Epidermal melanocyte (primary cell): ENCODE measurements around the gene SLIT3.

Experiments
- DNase-seq: peaks from one replicate; pipeline ENCODE4 v3.0.0; 2011; ENCODE audit warnings: low spot score; ENCODE audit not compliant: insufficient read length

SLIT3 gene

GRCh38 chr5:168779333-168779732, 521.6 kb downstream of the SLIT3 start:
- no peak for DNase-seq

DNA sequence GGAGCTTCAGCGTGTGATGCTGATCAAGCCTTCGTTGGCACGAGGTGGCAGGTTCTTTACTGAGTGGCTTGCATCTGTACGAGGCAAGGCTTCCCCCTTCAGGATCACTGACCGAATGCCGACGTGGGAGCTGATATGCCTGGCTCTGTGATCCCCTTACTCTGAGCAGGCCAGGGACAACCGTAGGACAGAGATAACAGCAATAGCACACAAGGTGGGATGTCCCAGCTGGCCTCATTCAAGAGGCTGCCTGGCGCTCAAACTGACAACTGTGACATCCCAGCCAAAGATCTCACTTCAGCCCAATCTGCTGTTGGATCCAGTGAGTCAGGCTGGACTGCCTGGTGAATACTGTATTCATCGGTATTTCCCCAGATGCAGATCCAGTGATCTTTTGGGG, 522.4 kb downstream of the SLIT3 start:
- no peak for DNase-seq

- DNase-seq = no peak
Observed at GRCh38 chr5:168777651-168778050, 523.3 kb downstream of the SLIT3 start.

DNA sequence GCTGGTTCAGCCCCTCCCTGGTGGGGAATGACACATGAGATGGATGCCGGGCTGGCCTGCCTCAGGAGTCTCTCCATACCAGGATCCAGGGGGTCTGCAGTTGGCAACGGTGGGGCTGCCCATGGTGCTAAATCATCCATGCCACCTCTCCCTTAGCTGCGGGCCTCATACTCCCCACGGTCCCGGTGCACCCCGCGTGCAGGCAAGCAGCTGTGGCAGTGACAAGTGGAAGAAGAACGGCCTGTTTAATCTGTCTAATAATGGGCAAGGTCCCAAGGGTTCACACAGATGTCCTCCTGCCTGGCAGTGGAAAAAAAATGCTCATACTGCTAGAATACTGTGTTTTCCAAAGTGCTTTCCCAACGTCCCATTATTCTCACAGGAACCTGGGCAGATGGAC, 524.9 kb downstream of the SLIT3 start:
- no peak for DNase-seq

- no peak for DNase-seq
Observed at GRCh38 chr5:168773226-168773625, 527.7 kb downstream of the SLIT3 start.

DNA sequence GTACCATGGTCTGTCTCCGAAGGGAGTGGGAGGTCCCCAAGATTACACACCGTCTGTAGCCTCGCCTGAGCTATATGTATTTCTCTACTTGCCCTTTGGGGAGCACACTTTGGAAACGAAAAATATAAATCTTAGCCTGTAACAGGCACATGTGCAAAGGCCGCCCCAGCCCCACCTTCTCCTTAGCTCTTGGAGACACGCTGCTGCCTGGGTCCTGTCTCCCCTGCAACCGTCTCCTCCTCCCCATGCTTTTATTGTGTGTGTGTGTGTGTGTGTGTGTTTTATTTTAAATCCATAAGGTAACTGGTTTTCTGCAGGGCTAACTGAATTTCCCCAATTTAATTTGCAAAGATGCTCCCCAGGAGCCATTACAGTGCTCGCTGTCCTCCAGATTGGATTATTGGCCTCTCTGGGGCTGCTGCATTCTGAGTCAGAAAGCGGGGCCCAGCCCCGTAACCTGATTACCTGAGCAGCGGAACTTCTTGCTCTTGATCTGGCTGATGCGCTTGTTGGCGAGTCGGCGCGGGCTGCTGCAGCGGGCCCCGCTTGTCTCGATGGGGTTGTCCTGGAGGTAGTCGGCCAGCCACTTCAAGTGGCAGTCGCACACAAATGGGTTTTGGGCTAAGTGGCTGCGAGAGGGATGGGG, 528.5 kb downstream of the SLIT3 start:
- DNase-seq = no peak

- no peak for DNase-seq
Observed at GRCh38 chr5:168771678-168772077, 529.3 kb downstream of the SLIT3 start.

- DNase-seq = no peak
Observed at GRCh38 chr5:168770996-168771395, 529.9 kb downstream of the SLIT3 start.

DNA sequence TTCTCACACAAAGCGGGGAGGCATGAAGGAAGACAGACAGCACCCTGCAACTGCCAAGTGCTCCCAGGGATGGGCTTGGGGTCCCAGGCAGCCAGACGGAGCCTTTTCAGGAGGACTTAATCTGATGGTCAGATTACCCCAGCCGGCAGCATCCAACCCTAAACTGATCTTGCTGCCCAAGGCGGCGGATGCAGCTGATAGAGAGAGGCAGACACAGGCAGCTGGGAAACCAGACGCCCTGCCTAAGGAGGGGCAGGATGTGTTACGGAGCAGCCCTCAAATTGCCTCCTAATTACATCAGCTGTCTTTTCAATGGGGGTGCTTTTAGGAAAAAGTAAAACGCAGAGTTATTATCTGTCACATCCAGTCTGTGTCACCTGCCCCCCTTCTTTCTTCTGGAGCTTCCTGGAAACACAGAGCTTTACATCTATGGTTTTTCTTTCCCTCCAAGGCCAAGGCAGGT, 530.9 kb downstream of the SLIT3 start:
- no peak for DNase-seq

- DNase-seq = no peak
Observed at GRCh38 chr5:168768172-168768571, 532.8 kb downstream of the SLIT3 start.

GRCh38 chr5:168766426-168766700, 534.6 kb downstream of the SLIT3 start:
- no peak for DNase-seq

DNA sequence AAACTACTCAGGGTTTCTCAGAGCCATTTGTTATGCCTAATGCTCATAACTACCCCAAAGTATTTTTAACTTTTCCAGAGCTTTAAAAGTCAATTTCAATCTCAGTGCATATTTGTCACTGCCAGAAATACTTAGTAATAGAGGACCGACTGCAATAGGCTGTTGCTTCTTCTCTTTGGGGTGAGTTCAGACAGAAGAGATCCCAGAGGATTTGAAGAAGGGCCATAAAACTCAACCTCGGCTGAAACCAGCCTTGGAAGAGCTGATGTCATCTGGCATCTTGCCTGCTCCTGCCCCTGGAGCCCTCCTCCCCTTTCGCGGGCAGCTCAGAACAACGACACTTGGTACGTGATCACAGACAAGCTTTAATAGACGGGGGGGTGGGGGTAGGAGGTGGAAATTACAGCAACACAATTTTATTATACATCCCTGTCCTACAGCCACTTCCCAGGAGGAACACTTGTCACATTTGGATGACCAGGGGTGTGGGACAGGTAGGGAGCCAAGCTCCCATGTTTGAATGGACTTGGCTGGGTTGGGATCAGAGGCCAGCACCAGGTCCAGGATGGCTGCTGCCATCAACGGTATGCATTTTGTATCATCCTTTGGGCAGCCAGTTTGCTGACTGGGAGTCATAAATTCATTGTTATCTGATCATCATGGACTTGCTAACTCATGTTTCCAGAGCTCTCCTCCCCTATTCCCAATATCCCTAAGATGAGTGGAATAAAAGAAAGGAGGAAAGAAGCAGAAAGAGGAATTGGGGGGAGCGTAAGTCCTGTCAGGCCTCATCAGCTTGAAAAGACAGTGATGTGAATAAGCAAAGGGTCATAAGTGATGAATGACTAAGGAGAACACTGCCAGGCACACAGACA, 535.2 kb downstream of the SLIT3 start:
- no peak for DNase-seq

DNA sequence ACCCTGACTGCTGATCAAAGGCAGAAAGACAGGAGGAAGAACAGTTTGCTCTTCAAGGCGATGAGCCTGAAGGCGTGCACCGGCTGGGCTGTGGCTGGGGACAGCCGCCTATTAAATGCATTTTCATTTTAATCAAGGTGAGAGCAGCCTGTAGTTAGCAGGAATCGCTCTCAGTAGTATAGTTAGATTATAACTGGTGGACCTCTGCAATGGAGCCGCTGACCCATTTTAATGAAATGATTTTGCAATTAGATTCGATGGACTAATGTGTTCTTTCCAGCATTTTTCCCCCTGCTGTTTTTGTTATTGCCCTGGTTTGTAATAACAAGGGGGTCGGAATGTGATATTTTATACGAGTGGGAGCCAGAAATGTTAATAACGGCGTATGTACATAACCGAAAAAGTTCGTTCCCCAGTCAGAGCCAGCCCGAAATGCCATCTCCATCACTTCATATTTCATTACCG, 535.8 kb downstream of the SLIT3 start:
- DNase-seq = no peak

DNA sequence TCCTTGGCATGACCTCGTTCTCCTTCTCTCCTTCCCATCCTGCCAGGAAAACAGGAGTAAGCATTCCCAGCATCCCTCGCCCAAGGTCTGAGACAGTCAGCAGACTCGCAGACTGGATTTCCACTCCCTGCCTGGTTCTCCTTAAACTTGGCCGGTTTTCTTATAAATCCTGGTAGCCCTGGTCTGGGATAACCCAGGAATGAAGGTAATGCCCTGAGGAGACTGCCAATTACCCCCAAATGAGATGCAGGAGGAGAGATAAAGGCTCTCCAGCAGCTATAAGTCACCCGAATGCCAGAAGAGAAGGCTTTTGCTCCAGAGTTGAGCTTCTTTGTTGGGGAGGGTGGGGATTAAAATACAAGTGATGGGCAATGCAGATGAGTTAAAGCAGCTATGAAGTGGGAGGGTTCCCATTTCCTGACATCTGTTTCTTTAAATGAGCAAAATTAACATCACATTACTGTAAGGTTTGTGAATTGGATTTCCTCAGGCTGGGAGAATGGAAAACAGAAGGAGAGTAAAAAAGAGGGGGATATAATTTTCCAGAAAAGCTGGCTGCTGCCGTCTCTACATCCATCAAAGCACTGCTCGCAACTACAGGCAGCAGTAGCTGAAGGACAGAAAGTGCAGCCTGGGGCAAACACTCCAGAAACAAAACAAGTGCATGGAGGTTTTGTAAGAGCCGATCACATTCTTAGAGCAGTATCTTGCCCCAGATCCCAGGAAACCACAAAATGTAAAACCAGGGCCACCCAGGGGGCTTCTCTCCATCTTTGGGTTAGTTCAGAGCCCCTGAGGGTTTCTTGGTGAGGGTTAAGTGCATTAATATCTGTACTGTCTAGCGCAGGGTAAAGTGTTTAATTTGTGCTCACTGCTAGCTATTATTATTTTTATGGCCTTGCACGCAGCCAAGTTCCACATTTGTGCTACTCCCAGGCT, 544.2 kb downstream of the SLIT3 start:
- no peak for DNase-seq

DNA sequence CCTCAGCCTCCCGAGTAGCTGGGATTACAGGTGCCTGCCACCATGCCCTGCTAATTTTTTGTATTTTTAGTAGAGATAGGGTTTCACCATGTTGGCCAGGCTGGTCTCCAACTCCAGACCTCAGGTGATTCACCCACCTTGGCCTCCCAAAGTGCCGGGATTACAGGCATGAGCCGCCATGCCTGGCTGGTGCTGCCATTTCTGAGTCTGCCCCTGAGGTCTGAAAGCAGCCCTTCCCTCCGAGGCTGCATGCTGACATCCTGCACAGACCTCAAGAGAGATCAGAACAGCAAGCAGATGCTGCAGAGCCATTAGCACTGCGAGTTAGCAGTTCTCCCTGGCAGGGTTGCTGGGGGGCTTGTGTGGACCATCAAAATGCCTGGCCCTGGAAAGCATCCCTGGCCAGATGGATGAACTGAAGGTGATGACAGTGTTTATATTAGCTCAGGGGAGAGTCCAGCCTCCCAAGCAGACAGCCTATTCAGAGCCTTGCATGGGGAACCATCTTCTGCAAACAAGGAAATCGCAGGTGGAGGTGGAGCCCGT, 545.3 kb downstream of the SLIT3 start:
- DNase-seq = no peak

DNA sequence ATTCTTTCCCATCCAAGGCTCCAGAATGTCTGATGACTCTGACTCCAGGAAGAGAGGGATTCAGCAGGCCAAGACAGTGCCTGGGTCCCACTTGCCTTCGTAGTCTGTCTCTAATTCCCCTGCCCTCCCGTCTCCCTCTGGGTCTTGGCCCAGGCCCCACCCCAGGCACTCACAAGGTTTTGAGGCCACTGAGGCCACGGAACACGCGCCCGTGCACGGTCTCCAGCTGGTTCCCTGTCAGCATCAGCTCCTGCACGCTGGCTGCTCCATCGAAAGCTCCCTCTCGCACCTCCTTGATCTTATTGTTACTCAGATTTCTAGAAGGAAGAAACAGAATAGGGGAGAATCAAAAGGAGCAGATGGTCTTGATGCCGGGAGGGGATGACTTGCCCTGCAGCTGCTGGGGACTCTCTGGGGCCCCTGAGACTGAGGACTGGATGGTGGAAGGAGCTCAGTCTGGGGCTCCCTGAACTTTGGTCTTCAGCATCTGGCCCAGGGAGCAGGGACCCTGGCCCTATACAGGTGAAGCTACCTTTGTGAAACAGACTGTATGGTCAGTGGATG, 547.2 kb downstream of the SLIT3 start:
- no peak for DNase-seq

DNA sequence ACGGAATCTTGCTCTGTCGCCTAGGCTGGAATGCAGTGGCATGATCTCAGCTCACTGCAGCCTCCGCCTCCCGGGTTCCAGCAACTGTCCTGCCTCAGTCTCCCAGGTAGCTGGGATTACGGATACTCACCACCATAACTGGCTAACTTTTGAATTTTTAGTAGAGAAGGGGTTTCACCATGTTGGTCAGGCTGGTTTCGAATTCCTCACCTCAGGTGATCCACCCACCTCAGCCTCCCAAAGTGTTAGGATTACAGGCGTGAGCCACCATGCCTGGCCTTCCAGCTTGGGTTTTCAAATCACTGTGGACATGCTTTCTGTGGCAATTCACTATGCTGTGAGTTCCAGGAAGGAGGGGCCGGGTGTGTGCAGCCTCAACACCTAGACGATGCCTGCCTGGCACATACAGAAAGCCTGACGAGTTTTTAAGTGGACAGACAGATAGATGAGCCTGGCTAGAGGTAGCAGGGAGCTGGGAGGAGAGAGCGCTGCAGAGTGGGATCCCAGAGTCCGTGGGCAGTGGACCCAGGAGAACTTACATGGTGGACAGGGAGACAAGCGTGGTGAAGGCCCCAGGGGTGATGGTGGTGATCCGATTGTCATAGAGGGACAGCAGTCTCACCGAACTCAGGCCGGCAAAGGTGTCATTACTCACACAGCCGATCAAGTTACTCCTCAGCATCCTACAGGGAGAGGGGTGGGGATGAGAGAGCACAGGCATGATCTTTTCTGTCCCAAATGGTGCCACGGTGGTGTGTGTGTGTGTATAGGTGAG, 548.3 kb downstream of the SLIT3 start:
- DNase-seq = no peak

GRCh38 chr5:168752012-168752411, 548.9 kb downstream of the SLIT3 start:
- no peak for DNase-seq

DNA sequence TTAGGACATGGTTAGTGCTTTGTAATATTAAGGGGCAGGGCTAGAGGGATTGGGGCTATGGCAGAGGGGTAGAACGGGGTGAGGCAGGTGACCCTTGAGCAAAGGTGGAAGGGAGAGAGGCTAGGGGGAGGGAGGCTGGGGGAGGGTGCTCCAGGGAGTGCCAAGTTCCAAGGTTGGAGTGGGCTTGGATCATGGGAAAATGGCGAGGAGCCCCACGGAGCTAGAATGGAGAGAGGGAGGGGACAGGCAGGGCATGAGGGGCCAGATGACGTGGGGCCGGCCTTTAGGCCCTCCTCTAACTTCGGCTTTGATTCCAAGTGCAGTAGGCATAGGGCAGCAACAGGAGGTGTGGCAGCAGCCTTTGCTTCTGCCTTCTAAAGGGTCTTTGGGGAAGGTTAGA, 550.0 kb downstream of the SLIT3 start:
- DNase-seq = no peak

DNA sequence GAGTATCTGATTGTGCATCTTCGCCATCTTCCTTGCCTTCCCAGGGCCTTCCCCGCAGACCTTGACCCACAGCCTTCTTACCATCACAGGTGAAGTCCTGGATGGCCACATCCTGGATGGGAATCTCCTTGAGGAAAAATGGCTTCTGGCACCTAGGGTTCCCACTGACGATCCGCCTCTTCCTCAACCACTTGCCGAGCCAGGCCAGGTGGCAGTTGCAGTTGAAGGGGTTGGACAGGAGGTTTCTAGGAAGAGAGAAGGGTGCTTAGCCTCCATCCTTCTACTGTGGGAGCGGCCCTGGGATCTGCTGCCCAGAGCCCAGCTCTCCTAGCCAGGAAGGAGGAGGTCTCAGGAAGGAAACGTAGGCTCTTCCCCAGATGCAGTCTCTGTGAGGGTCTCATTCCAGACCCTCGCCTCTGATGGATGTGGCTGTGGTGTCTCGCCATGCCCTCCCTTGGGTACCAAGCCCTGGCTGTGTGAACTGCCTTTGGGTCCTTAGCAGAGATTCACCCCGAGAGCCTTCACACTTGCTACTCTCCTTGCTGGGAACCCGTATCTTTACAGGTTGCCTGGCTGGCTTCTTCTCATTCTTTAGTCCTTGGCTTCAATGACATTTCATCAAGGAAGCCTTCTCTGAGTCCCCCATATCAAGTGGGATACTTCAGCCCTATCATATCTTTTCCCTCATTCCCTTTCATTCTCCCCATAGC, 551.4 kb downstream of the SLIT3 start:
- no peak for DNase-seq
